ENCODE data around the gene CMC2.

CMC2 gene

DNA sequence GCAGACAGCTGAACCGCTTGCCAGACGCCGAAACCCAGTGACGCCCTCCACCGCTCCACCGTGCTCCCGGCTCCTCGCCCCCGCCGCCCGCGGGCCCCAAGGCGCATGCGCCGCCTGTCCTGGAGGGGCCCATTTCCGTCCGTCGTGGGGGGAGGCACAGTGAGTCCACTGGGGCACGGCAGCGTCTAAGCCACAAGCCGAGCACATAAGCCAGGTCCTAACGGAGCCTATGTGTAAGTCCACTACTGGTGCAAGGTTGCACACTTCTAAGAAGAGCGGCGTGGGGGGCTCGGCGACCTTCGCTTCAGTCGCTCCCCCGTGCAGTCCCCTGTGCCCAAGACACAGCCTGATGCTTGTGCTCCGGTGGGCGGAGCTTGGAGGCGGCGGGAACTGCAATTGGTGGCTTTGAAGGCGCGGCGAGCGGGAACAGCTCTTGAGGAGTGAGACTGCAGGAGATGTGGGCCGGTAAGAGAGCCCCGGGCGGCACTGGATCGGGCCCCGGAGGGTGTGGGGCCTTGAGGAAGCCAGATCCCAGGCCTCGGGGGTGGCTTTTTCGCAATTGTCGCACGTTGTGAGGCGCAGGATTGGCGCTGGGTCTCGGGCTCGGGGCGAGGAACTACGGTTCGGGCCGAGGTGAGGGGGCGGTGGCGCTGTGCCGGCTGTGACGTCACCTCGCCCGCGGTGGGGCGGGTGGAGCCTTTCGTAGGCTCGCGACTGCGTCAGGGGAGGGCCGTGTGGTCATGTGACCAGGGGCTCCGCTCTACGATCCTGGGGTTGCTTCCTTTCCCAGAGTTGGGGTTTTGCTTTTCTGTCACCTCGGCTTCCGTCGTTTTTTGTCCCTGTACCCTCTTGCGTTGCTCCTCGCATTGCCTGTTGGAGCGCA, at the start of gene CMC2, which contains the start of gene CENPN:
Gene CMC2 (minus strand): TSS at position 73 of the 883 bp plus-strand sequence. CDS start 9,491 bp downstream, outside the sequence.
Gene CENPN (plus strand): TSS at position 402 of the 883 bp plus-strand sequence. CDS start 4,726 bp downstream, outside the sequence.
- DNase-seq (ENCODE audit: low read depth) = peak; percentile 94

DNA sequence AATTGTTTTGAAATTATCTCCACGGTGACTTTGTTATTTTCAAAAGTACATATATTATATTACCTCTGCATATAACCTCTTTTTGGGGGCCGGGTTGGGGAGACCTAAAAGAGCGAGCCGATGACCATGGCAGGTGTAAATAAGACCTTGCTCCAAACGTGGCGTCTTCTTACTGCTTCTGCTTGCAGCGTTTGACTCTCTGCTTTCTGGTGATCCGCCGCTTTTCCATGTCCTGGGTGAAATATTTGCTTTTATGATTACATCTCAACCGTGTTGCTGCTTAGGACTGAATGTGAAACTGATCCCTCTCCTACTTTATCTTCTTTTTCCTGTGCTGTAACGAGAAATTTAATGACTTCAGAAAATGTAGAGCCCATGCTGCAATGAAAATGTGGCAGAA, 47.1 kb upstream of the CMC2 start:
- no peak for DNase-seq (ENCODE audit: low read depth)

DNA sequence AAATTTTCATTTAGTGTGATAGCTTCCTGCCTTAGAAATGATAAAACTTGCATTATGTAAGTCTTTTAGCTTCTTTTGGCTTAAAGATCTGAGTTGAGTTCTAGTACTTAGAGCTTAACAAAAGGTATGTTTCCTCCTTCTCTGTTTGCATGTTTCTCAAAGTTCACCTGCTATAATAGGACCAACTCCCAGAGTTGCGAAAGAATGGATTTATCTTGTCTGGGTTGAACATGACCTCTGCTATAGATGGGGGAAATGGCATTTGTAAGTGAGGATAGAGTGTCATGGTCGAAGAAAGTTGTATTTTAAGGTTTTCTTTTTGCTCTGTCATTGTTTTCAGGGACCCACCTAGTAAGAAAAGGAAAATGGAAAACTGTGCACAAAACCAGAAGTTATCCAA, 36.1 kb upstream of the CMC2 start:
- no peak for DNase-seq (ENCODE audit: low read depth)

DNA sequence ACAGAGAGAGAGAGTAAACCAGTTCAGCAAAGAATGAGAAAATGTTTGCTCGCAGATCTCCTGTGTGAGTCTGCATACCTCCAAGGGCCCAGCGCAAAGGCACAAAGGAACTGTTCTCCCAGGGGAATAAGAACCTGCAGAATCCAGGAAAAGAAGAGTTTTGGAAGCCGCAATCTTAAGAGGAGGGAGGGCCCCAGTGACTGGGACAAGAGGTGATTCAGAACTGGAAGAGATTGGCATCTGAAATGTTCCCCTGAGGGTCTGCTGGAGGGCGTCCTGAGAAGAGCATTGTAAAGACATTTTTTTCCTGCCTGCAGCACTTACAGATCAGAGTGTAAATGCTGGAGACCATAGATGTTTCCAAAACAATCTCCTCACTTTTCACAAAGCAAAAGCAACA, 35.0 kb upstream of the CMC2 start:
- no peak for DNase-seq (ENCODE audit: low read depth)

DNA sequence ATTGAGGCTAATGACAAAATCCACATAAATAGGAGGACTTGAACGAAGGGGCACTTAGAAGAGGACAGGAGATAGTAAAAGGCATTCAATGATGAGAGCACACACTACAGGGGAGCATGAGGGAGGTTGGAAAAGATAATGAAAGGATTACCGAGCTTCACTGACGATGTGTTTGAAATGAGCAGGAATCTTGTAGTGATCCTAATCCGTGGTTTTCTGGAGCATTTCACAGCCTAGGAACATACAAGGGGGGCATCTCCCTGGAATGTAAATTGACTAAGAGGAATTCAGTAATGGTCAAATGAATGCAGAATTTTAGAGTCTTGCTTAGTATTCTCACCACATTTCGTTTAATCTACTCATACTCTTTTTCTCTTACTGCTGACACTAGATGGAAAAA, 34.2 kb upstream of the CMC2 start:
- DNase-seq (ENCODE audit: low read depth) = no peak

DNA sequence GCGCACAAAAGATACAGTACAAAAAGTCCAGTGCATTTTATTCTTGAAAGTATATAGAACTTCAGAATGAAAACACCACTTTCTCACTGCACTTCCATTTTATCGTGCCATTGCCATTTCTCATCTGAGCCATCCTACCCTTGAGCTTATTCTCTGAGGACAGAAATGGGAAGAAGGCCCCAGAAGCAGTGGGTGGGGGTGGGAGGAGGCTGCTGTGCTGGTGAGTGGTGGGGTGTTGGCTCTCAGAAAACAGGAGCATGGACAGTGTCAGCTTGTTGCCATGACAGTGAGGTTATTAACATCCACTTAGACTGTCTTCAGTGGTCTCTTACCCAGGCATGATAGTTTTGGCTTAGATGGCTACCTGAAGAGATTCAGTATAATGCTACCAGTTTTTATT, 33.4 kb upstream of the CMC2 start:
- no peak for DNase-seq (ENCODE audit: low read depth)

DNA sequence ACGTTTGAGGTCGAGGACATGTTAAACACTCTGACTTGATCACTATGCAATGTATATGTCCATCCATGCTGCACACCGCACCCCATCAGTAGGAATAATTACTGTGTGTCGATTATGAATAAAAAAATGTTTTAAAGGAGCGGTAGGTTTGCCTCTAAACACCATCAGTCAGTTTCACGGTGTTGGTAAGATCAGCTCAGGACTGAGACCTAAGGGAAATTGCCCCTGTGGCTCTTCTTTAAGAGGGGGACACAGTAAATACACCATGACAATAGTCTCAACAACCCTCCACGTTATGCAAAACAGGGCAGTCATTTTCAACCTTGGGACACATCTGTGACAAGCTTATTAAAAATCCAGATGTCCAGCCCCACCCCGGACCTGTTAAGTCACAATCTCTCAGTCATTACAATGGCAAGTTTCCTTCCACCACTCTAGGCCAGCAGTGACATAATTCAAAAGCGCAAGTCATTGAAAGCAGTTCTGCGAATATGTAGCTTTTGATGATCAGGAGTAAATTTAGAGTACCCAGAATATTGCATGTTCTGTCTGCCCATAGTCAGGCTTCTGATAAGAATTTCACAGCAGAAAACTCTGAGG, 30.2 kb upstream of the CMC2 start:
- DNase-seq (ENCODE audit: low read depth) = no peak

DNA sequence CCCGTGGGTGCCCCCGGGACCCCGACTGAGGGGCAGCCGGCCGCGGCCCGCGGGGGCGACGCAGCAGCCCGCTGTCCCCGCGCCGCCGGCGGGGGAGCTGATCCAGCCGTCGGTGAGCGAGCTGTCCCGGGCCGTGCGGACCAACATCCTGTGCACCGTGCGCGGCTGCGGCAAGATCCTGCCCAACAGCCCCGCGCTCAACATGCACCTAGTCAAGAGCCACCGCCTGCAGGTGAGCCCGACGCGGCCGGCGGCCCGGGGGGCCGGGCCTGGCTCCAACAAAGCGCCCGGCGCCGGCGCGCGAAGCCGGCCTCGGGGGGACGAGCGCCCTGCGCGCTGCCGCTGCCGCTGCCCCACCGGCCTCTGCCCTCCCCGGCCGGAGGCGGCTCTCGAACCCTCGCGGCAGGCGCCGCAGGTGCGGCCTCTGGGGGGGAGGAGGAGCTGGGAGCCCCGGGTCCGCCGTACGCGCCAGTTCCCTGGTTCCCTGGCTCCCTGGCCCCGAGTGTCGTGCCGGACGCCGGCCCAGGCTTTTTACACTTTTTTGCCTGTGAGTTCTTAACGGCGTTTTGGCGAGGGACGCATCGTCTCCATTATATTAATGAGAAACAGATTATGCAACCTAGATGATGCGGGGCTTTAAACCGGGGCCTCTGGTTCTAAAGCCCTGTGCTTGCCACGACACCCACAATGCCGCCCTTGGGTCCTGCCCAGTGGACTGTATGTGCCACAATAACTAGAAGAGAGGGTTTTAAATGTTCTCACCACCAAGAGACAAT, 29.5 kb upstream of the CMC2 start:
- DNase-seq (ENCODE audit: low read depth) = peak; percentile 6

DNA sequence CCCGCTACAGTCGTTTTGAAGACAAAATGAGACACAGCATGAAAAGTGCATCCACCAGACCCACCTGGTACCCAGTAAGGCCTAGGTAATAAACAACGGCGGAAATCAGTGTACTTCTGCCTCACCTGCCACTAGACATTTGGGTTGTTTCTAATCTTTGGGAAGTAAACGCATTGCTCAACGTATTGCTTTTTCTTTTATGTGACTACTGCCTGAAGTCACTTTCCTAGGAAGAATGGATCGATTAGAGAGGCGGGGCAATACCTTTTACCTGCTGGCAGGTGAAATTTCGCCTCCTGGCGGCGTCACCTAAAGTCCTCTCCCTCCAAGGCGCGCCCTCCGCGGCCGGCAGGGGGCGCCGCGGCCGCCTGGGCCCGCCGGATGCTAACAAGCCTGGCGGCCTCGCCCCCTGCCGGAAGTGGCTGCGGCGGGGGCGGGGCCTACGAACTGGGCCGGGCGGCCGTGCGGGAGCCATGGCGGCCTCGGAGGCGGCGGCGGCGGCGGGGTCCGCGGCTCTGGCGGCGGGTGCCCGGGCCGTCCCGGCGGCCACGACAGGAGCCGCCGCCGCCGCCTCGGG, 28.8 kb upstream of the CMC2 start, which contains the start of gene ATMIN:
Gene ATMIN (plus strand): TSS at position 445 of the 577 bp plus-strand sequence. CDS start 29 bp downstream, at position 474.
- DNase-seq (ENCODE audit: low read depth) = peak; percentile 82

DNA sequence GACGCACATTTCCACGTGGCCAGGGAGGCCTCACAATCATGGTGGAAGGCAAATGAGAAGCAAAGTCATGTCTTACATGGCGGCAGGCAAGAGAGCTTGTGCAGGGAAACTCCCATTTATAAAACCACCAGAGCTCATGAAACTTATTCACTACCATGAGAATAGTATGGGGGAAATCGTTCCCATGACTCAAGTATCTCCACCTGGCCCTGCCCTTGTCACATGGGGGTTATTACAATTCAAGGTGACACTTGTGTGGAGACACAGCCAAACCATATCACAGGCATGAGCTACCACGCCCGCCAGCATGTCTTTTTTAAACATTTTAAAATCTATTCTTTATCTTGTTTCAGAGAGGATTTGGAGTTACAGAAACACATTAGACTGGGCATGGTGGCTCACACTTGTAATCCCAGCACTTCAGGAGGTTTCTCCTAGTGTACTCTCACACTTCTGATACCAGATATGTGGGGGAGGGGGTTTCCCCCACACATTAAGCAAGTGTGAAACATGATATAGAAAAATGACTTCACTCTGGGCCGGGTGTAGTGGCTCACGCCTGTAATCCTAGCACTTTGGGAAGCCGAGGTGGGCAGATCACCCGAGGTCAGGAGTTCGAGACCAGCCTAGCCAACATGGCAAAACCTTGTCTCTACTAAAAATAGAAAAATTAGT, 23.4 kb upstream of the CMC2 start:
- DNase-seq (ENCODE audit: low read depth) = no peak

DNA sequence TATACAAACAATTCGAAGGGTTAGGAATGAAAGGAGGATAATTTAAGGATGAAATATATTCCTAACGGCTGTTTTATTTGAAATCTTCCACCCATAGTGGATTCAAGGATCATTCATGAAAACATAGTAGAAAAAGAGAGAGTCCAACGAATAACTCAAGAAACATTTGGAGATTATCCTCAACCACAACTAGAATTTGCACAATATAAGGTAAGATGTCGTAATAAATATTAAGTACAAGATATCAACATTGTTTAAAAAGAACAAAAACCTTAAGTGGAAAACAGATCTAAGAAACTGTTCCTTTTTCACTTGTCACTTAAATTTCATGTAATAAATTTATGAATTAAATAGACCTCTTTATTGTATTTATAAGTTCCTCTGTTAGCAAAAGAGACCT, 19.7 kb upstream of the CMC2 start:
- DNase-seq (ENCODE audit: low read depth) = no peak

DNA sequence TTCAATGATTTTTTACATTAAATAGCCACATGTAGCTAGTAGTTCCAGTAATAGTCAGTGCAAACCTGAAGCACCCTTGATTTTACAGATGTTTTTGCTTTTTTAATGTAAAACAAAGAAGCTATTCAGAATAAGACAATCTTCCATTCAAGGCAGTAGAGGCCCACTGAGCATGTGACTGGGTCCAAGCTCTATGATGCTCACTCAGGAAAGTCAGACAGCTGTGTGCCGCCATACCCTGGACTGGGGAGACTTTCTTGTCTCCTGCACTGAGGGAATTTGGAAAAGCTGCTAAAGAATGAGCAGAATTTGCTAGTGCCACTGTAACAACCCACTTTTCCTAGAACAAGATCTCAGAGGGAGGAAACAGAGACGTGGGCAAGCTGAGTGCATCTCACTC, 11.8 kb upstream of the CMC2 start:
- no peak for DNase-seq (ENCODE audit: low read depth)

DNA sequence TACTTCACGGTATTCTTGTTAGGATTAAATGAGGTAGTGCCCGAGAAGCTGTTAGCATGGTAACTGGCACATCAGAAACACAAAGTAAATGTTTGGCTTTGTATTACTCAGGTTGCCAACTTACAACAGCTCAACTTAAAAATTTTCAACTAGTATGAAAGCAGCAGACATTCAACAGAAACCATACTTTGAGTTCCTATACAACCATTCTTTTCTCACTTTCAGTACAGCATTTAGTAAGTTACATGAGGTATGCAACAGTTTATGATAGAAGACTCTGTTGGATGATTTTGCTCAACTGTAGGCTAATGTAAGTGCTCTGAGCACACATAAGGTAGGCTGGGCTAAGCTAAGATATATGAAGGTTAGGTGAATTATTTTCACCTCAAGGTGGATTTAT, 8.0 kb upstream of the CMC2 start:
- no peak for DNase-seq (ENCODE audit: low read depth)

DNA sequence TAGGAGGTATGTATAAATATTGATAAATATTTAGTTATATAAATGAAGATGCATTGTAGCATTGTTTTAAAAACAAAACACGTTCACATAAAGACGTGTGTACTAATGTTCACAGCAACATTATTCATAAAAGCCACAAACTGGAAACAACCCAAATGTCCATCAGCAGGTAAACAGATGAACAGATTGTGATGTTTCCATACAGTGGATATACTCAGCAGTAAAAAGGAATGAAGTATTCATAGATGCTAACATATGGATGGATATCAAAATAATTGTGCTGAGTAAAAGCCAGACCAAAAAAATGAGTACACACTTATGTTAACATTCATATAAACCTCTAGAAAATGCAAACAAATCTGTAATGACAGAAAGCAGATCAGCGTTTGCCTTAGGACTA, 6.3 kb upstream of the CMC2 start:
- no peak for DNase-seq (ENCODE audit: low read depth)

DNA sequence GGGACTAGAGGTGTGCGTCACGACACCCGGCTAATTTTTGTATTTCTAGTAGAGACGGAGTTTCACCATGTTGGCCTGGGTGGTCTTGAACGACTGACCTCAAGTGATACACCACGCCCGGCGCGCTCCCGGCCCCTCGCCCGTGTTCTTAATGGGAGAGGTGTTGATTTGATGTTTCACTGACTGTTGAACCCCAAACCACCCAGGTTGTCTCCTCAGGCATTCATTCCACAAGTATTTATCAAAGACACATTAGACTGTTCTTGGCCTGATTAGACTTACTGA, 1.8 kb upstream of the CMC2 start:
- no peak for DNase-seq (ENCODE audit: low read depth)

DNA sequence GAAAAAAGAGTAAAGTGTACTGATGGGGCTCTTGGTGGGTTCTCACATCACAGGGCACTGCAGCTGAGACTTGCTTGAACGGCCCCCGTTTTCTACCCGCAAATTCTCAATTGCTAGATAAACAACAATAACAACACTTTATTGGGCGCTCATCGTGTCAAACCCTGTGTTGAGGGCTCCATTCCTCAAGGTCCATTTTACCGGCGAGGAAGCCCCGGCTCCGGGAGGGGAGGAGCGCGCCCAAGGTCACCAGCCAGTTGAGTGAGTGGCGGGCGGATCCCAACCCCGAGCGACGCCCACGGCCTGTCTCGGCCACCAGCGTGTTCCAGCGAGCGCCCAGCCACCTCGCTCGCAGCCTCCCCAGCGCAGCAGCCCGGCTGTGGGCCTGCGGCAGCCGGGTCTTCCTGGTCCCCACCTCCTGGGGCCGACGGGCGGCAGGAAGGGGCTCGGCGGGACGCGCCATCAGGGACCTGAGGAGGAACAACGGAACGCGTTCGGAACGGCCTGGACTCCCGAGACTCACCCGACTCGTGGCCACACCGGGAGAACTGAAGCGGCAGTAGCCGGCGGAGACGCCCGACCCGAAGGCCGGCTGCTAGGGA, 373 bp downstream of the CMC2 start:
- DNase-seq (ENCODE audit: low read depth) = peak; percentile 61

DNA sequence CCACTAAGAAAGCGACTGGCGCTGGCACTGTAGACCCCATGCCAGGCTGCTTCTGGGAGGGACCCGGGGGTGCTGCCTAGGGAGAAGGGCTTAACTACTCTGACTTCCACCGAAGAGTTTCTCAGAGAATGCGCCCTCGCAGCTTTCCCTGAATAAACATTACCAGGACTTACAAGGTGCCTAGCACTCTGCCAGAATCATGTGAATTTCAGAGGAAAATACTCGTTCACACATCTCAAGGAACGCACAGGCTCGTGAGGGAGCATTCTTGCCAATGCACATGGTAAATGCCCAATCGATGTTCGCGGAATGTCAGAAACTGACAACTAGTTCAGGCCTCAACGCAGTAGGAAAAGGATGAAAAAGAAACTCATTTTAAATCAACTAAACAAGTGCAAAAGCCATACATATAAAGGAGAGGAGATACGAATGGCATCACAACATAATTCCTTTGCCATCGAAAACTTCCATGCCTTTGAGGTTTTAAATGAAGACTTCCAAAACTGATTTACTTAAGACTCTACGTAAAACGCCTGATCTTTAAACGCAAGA, 999 bp downstream of the CMC2 start:
- no peak for DNase-seq (ENCODE audit: low read depth)

DNA sequence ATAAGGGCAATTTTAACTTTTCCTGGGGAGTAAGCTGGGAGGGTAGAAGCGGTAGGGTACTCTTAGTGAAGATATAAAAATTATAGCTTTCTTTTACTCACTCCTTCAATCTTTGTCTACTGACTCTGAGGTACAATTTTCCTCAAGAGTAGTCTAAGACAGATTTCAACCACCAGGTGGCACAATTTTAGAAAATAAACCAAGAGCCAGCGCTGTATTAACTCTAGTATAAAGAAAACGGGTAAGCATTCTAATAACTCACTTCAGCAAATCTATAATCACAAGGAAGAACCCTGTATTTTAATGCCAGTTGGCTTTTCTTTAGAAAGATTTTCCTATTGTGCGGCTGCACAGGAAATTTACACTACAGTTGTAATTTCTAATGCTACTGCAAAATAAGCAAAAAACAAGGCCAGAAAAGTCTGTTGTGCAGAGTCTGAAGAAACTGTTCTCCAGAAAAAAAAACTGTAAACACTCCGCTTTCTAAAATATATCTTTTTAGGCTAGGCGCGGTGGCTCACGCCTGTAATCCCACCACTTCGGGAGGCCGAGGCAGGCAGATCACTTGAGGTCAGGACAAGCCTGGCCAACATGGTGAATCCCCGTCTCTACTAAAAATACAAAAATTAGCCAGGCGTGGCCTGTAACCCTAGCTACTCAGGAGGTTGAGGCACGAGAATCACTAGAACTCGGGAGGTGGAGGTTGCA, 1.9 kb downstream of the CMC2 start:
- no peak for DNase-seq (ENCODE audit: low read depth)

DNA sequence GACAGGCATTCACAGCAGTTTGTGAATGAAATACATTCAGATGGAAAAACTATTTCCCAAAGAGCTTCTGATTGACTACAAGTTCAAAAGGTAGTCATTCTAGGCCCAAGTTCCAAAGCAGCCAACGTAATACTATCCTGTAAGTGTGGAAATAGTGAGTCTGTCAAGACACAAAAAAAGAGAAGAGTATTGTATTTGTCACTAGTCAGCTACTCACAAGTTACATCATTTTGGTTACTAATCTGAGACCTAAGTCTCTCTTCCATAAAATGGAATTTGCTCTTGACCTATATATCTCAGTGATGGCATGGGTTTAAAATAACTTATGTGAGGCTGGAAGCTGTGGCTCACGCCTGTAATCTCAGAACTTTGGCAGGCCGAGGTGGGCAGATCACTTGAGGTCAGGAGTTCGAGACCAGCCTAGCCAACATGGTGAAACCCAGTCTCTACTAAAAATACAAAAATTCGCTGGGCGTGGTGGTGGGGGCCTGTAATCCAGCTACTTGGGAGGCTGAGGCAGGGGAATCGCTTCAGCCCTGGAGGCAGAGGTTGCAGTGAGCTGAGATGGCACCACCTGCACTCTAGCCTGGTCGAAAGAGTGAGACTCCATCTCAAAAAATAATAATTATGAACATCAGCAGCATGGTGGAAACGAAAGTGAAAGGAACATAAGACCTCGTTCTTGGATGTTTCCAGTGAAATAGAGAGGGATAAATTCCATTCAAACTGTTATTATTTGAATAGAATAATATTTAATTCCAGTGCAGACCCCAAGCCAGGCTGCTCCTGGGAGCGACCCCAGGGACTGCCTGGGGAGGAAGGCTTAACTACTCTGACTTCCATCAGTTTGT, 2.9 kb downstream of the CMC2 start:
- no peak for DNase-seq (ENCODE audit: low read depth)

DNA sequence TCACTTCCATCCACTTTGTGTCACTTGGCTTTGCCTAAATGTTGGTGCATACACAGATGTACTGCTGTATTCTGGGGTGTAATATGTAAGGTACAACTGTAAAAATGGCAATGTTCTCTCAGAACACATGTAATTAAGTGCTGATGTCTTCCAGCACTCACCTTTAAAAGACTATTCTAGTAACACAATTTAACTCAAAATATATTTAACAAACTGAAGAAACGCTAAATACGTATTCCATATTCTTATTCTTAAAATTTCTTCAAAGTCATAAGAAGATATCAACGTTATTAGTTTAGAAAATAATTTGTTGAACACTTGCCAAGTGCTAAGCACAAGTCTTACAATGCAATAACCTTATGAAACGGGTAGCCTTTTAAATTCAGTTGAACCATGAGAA, 3.6 kb downstream of the CMC2 start:
- no peak for DNase-seq (ENCODE audit: low read depth)
